Left lung (tissue), 10 donors: Measurements from ENCODE around the gene SPIN2A. TPM values are rescaled to one million over a fixed set of nuclear protein-coding genes. Genes with fewer than 3 reads are reported as not detected.
"Not testable (repeated sequence)": the region's sequence is repeated elsewhere in the genome, so short reads cannot be mapped to it uniquely, and the experiment has no call there.

Experiments used
- ATAC-seq: fragments of 200-7000 bp; cut with Tn5 transposase; one replicate; pipeline ENCODE4 v1.9.1; 2020; ENCODE audit warnings: moderate library complexity
- DNase-seq, 4 donors: peaks; one replicate each; pipeline ENCODE4 v3.0.0-alpha.2; 2013 to 2020
- H3K27ac ChIP-seq, 2 donors: fragments of 200-600 bp; sonication (generic) in 1 of 2; one replicate each; pipeline versions ENCODE4 v1.5.0 to v1.8.0; 2020 to 2021
- H3K27me3 ChIP-seq, 2 donors: fragments of 200-600 bp; sonication (generic) in 1 of 2; one replicate each; pipeline versions ENCODE4 v1.5.0 to v1.8.0; 2020 to 2021
- H3K36me3 ChIP-seq, 2 donors: fragments of 200-600 bp; sonication (generic) in 1 of 2; one replicate each; pipeline versions ENCODE4 v1.5.0 to v1.8.0; 2020 to 2021
- H3K4me1 ChIP-seq, 2 donors: fragments of 200-600 bp; one replicate each; pipeline ENCODE4 v1.8.0; 2021
- H3K4me3 ChIP-seq, 2 donors: fragments of 200-600 bp; sonication (generic) in 1 of 2; one replicate each; pipeline versions ENCODE4 v1.5.0 to v1.8.0; 2020 to 2021; ENCODE audit warnings: mild to moderate bottlenecking in 1 of 2
- H3K9me3 ChIP-seq, 2 donors: fragments of 200-600 bp; sonication (generic) in 1 of 2; one replicate each; pipeline versions ENCODE4 v1.5.0 to v1.8.0; 2020 to 2021
- CTCF ChIP-seq, 2 donors: fragments of 200-600 bp; sonication (generic) in 1 of 2; IDR thresholded peaks; one replicate each; pipeline versions ENCODE4 v1.5.0 to v1.8.0; 2021; ENCODE audit warnings: antibody characterized with exemption in 2 of 2
- intact Hi-C, 2 donors: fragments of 100-400 bp; cut with DNase I; formaldehyde crosslinking; loops; one replicate each; pipeline versions ENCODE4 v1.11.2 to v1.14.2; 2022
- polyA plus RNA-seq, 6 donors: library from polyadenylated mRNA; unstranded; fragments of 120-200 nt; gene quantifications; one replicate each; pipeline ENCODE4 v1.2.1, GENCODE V29; 2013; ENCODE audit not compliant: insufficient read length in 6 of 6
- total RNA-seq, 2 donors: library from RNA; stranded (reverse); fragmentation: NEBNext Ultra II Directional; extraction: Animal tissue kit (Norgen Biotek cat#: 25700); gene quantifications; one replicate each; pipeline ENCODE4 v1.2.1, GENCODE V29; 2021
- donor health status: DM: no; HTN: yes; CAD: no.
- donor health status: DM: no; HTN: no; CAD: no.

The SPIN2A gene
- total and polyA plus RNA-seq, 8 donors = 0.60 to 4.0 (median 3.4) TPM

- intact Hi-C loops = no loop called here
- ATAC-seq = no peak
- DNase-seq = no peak
These were observed 17.8 kb downstream of the SPIN2A start for GRCh38 chrX:57119416-57119815.

GRCh38 chrX:57117566-57117965, 19.6 kb downstream of the SPIN2A start:
- H3K36me3 ChIP-seq, intact Hi-C loops, ATAC-seq, H3K27me3 ChIP-seq, H3K4me1 ChIP-seq, H3K27ac ChIP-seq, DNase-seq, H3K4me3 ChIP-seq, H3K9me3 ChIP-seq: not testable (repeated sequence)

More at GRCh38 chrX:57119416-57119815, 17.8 kb downstream of the SPIN2A start:
- no peak overlapping the region for H3K27ac ChIP-seq
- H3K27me3 ChIP-seq = no peaks in the 10 kb centered on the region
- TF ChIP-seq CTCF (IDR thresholded peaks at IDR 0.05) = no peak
- no peaks in the 10 kb centered on the region for H3K36me3 ChIP-seq
- H3K4me3 ChIP-seq = no peak overlapping the region
- H3K4me1 ChIP-seq = no peaks in the 10 kb centered on the region
- H3K9me3 ChIP-seq = no peaks in the 10 kb centered on the region

- H3K4me1 ChIP-seq = no peaks in the 10 kb centered on the region
- intact Hi-C loops = no loop called here
- no peak for TF ChIP-seq CTCF (IDR thresholded peaks at IDR 0.05)
- DNase-seq = no peak
- H3K9me3 ChIP-seq = peaks cover 0 to 2% of the 10 kb centered on the region in 2 donors
- no peaks in the 10 kb centered on the region for H3K36me3 ChIP-seq
- H3K4me3 ChIP-seq = no peak overlapping the region
- H3K27ac ChIP-seq = no peak overlapping the region
- ATAC-seq = no peak
- no peaks in the 10 kb centered on the region for H3K27me3 ChIP-seq
These were observed 32.2 kb downstream of the SPIN2A start for GRCh38 chrX:57104921-57105398.

- no peaks in the 10 kb centered on the region for H3K4me1 ChIP-seq
- TF ChIP-seq CTCF (IDR thresholded peaks at IDR 0.05) = no peak
- H3K27ac ChIP-seq = no peak overlapping the region
- DNase-seq = no peak
- H3K36me3 ChIP-seq = no peaks in the 10 kb centered on the region
- H3K9me3 ChIP-seq = peaks cover 0 to 3% of the 10 kb centered on the region in 2 donors
- intact Hi-C loops = no loop called here
- no peak for ATAC-seq
- H3K4me3 ChIP-seq = no peak overlapping the region
- H3K27me3 ChIP-seq = no peaks in the 10 kb centered on the region
These were observed 32.8 kb downstream of the SPIN2A start for GRCh38 chrX:57104406-57104805.

GRCh38 chrX:57103489-57103888, 33.7 kb downstream of the SPIN2A start:
- Histone ChIP-seq H3K4me1 (no peaks in the 10 kb centered on the region), H3K36me3 (no peaks in the 10 kb centered on the region), H3K27me3 (no peaks in the 10 kb centered on the region), H3K9me3 (peaks cover 0 to 3% of the 10 kb centered on the region in 2 donors), H3K4me3 (no peak overlapping the region), H3K27ac (no peak overlapping the region)
- ATAC-seq = no peak
- no peak for TF ChIP-seq CTCF (IDR thresholded peaks at IDR 0.05)
- intact Hi-C loops = no loop called here
- no peak for DNase-seq

- H3K4me1 ChIP-seq, DNase-seq, H3K27ac ChIP-seq, H3K36me3 ChIP-seq, H3K27me3 ChIP-seq, H3K9me3 ChIP-seq, ATAC-seq, H3K4me3 ChIP-seq, intact Hi-C loops: not testable (repeated sequence)
These were observed 34.3 kb downstream of the SPIN2A start for GRCh38 chrX:57102918-57103317.

Other genes with a start within 250 kb of the SPIN2A start
- 10 to 100 TPM; 10.0 to 10.3 TPM for gene SPIN3, start 141.9 kb downstream of the SPIN2A start, total RNA-seq
- gene SPIN3, start 141.9 kb downstream of the SPIN2A start, polyA plus RNA-seq = 10 to 100 TPM; 24.7 to 32.7 (median 28.2) TPM
- 1 to 10 TPM; 8.7 to 9.8 TPM for gene SPIN2B, start 15.8 kb downstream of the SPIN2A start, total RNA-seq
- 10 to 100 TPM; 18.9 to 21.9 (median 19.6) TPM for gene SPIN2B, start 15.8 kb downstream of the SPIN2A start, polyA plus RNA-seq
- 1 to 10 TPM; 5.0 to 6.2 TPM for gene FAAH2, start 149.3 kb upstream of the SPIN2A start, total RNA-seq
- gene FAAH2, start 149.3 kb upstream of the SPIN2A start, polyA plus RNA-seq = 1 to 10 TPM; 6.3 to 9.6 (median 6.6) TPM